ENCODE results near the gene TRIM2. TPM values are rescaled to one million over a fixed set of nuclear protein-coding genes. Genes with fewer than 3 reads are reported as not detected.

TRIM2 gene
- total and polyA plus RNA-seq, 10 of the 15 experiments (the other 5 are each of a cell fraction or from before 2014, with no cell fraction given), result 0.06 to 0.19 (median 0.15) TPM; not detected in 3

- Histone ChIP-seq H3K4me1 (ENCODE audit: control insufficient read depth, insufficient read depth, low read length) (peaks cover 5% of the 10 kb centered on the region), H4K20me1 (ENCODE audit: control insufficient read depth, insufficient read depth) (no peaks in the 10 kb centered on the region), H3K36me3 (ENCODE audit: control insufficient read depth in 2 of 2, insufficient read depth in 2 of 2, low read length in 1 of 2) (no peaks in the 10 kb centered on the region), H3K9ac (ENCODE audit: control insufficient read depth, insufficient read depth, low read length) (no peak overlapping the region), H3K27me3 (replicated peaks in 1 of 2; ENCODE audit: control insufficient read depth in 2 of 2, insufficient read depth in 2 of 2, low read length in 1 of 2) (no peaks in the 10 kb centered on the region), H3K79me2 (ENCODE audit: control insufficient read depth, insufficient read depth, low read length) (no peaks in the 10 kb centered on the region), H3K27ac (ENCODE audit: control insufficient read depth, insufficient read depth) (no peak overlapping the region), H3K4me2 (ENCODE audit: control insufficient read depth, insufficient read depth) (no peak overlapping the region), H3K4me3 (no peak overlapping the region), H2AFZ (ENCODE audit: control insufficient read depth, low read depth, low read length) (no peak overlapping the region), H3K9me3 (replicated peaks; ENCODE audit: control insufficient read depth, insufficient read depth, low read length) (no peaks in the 10 kb centered on the region)
- in situ Hi-C loops (cut with MboI) (no loop called here), intact Hi-C loops (cut with micrococcal nuclease; ENCODE audit: unreplicated experiment) (no loop called here)
- ChIA-PET POLR2A (no interaction called here), RAD21 (ENCODE audit: unreplicated experiment) (no interaction called here), CTCF (no interaction called here), SMC1A (ENCODE audit: uncharacterized antibody, unreplicated experiment) (no interaction called here)
- WGBS (ENCODE audit: insufficient coverage, insufficient replicate concordance, low lambda C conversion rate, missing lambda C conversion rate), result 76% methylated on average over 3 of the region's 3 CpGs
- DNase-seq (ENCODE audit: low read depth, low spot score) (no peak), ATAC-seq (no peak), FAIRE-seq (no peak)
- no peak for TF ChIP-seq SMAD5 (IDR thresholded peaks at IDR 0.05; ENCODE audit: low read depth)
- no peak for TF ChIP-seq DPF2 (IDR thresholded peaks at IDR 0.05)
- TF ChIP-seq SUPT20H (IDR thresholded peaks at IDR 0.05; ENCODE audit: borderline replicate concordance, control insufficient read depth, low read depth, low read length), result no peak
- TF ChIP-seq SUZ12 (IDR thresholded peaks at IDR 0.05; ENCODE audit: unreplicated experiment), result no peak
- no peak for TF ChIP-seq ZZZ3 (IDR thresholded peaks at IDR 0.05; ENCODE audit: control insufficient read depth, insufficient read length, low read depth)
- TF ChIP-seq MXI1 (IDR thresholded peaks at IDR 0.05; ENCODE audit: low read depth, low read length), result no peak
- no peak for TF ChIP-seq IRF5 (IDR thresholded peaks at IDR 0.05; ENCODE audit: borderline replicate concordance)
- no TSS peak for BruUV-seq (replicated peaks)
Observed at GRCh38 chr4:153245775-153246174, 41.5 kb downstream of the TRIM2 start.
